Osteocyte (in vitro differentiated cells): ENCODE data around the gene RPEL1. TPM values are rescaled to one million over a fixed set of nuclear protein-coding genes. Genes with fewer than 3 reads are reported as not detected.
A peak's percentile ranks its signal among the peaks of the same experiment; 100 is the strongest.

Experiments
- DNase-seq: peaks from one replicate; pipeline ENCODE4 v3.0.0; 2021; ENCODE audit warnings: mixed read lengths; ENCODE audit not compliant: unreplicated experiment; ENCODE audit errors: extremely low spot score
- H3K27ac Mint-ChIP-seq: one replicate; pipeline ENCODE4 v1.8.0; 2021; ENCODE audit warnings: mild to moderate bottlenecking, mixed read lengths; ENCODE audit not compliant: unreplicated experiment
- H3K27me3 Mint-ChIP-seq: one replicate; pipeline ENCODE4 v1.8.0; 2021; ENCODE audit warnings: mixed read lengths; ENCODE audit not compliant: unreplicated experiment
- H3K36me3 Mint-ChIP-seq: one replicate; pipeline ENCODE4 v1.8.0; 2021; ENCODE audit warnings: mixed read lengths; ENCODE audit not compliant: unreplicated experiment
- H3K4me1 Mint-ChIP-seq: one replicate; pipeline ENCODE4 v1.8.0; 2021; ENCODE audit warnings: mixed read lengths; ENCODE audit not compliant: unreplicated experiment
- H3K4me3 Mint-ChIP-seq: one replicate; pipeline ENCODE4 v1.8.0; 2021; ENCODE audit warnings: mild to moderate bottlenecking, moderate library complexity, mixed read lengths; ENCODE audit not compliant: unreplicated experiment
- H3K9me3 Mint-ChIP-seq: one replicate; pipeline ENCODE4 v1.8.0; 2021; ENCODE audit warnings: mixed read lengths; ENCODE audit not compliant: unreplicated experiment
- CTCF ChIP-seq: fragments of 200-600 bp; sonication (generic); IDR thresholded peaks from 2 replicates; pipeline ENCODE4 v1.5.0; 2021; ENCODE audit warnings: antibody characterized with exemption, mild to moderate bottlenecking, moderate library complexity
- total RNA-seq: library from RNA; stranded (reverse); gene quantifications from 2 replicates; pipeline ENCODE4 v1.2.1, GENCODE V29; 2021

Gene RPEL1
- total RNA-seq, 1 donor from 2014 or later, result not detected

GRCh38 chr10:103241262-103242011 lies 4.2 kb upstream of the RPEL1 start:
- no peak for TF ChIP-seq CTCF
- Mint-ChIP-seq H3K4me3 (no peak overlapping the region), H3K4me1 (peaks cover 27% of the 10 kb centered on the region), H3K27ac (peak overlapping the region; percentile 94), H3K27me3 (peaks cover 7% of the 10 kb centered on the region), H3K36me3 (no peaks in the 10 kb centered on the region), H3K9me3 (no peaks in the 10 kb centered on the region)
- DNase-seq, result no peak

GRCh38 chr10:103244666-103245271 lies 918 bp upstream of the RPEL1 start:
- peak; percentile 93 for TF ChIP-seq CTCF
- no peak overlapping the region for H3K4me3 Mint-ChIP-seq
- no peak overlapping the region for H3K27ac Mint-ChIP-seq
- no peaks in the 10 kb centered on the region for H3K9me3 Mint-ChIP-seq
- peak; percentile 88 for DNase-seq
- peaks cover 22% of the 10 kb centered on the region for H3K4me1 Mint-ChIP-seq
- H3K27me3 Mint-ChIP-seq, result peaks cover 13% of the 10 kb centered on the region
- no peaks in the 10 kb centered on the region for H3K36me3 Mint-ChIP-seq

DNA sequence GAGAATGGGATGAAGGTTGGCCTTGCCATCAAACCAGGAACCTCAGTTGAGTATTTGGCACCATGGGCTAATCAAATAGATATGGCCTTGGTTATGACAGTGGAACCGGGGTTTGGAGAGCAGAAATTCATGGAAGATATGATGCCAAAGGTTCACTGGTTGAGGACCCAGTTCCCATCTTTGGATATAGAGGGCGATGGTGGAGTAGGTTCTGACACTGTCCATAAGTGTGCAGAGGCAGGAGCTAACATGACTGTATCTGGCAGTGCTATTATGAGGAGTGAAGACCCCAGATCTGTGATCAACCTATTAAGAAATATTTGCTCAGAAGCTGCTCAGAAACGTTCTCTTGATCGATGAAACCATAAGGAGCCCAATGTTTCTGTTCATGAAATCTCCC lies 637 bp downstream of the RPEL1 start:
- Mint-ChIP-seq H3K4me3 (no peak overlapping the region), H3K9me3 (no peaks in the 10 kb centered on the region), H3K36me3 (no peaks in the 10 kb centered on the region)

DNA sequence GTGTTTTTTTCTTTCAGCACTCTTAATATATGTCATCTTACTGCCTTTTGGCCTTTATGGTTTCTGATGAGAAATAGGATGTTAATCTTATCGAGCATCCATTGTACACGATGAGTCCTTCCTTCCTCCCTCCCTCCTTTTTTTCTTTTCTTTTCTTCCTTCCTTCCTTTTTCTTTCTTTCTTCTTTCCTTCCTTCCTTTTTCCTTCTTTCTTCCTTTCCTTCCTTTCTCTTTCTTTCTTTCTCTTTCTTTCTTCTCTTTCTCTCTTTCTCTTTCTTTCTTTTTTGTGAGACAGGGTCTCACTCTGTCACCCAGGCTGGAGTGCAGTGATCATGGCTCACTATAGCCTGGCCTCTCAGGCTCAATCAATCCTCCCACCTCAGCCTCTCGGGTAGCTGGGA lies 8.4 kb downstream of the RPEL1 start:
- Mint-ChIP-seq H3K9me3 (peaks cover 5% of the 10 kb centered on the region), H3K4me1 (no peaks in the 10 kb centered on the region), H3K36me3 (no peaks in the 10 kb centered on the region), H3K27me3 (no peaks in the 10 kb centered on the region), H3K27ac (no peak overlapping the region), H3K4me3 (no peak overlapping the region)
- DNase-seq, result no peak
- TF ChIP-seq CTCF, result no peak

More for the DNA sequence above, 637 bp downstream of the RPEL1 start:
- Mint-ChIP-seq H3K27me3 (peaks cover 13% of the 10 kb centered on the region), H3K27ac (no peak overlapping the region), H3K4me1 (peaks cover 16% of the 10 kb centered on the region)
- DNase-seq, result no peak
- peak; percentile 27 for TF ChIP-seq CTCF

- TF ChIP-seq CTCF, result no peak
- H3K27me3 Mint-ChIP-seq, result no peaks in the 10 kb centered on the region
- DNase-seq, result no peak
- no peak overlapping the region for H3K27ac Mint-ChIP-seq
- H3K4me3 Mint-ChIP-seq, result no peak overlapping the region
- no peaks in the 10 kb centered on the region for H3K36me3 Mint-ChIP-seq
- H3K4me1 Mint-ChIP-seq, result no peaks in the 10 kb centered on the region
- H3K9me3 Mint-ChIP-seq, result peaks cover 8% of the 10 kb centered on the region
Measured at GRCh38 chr10:103254538-103255325, 9.0 kb downstream of the RPEL1 start.
